T-helper 22 cell (primary cell): ENCODE results near the gene CYB561A3.

Source experiments
- DNase-seq: peaks from one replicate; pipeline ENCODE4 v3.0.0-alpha.2; 2020; ENCODE audit warnings: low read depth

CYB561A3 gene

GRCh38 chr11:61325649-61326414 lies 35.9 kb downstream of the CYB561A3 start:
- DNase-seq, result no peak

- DNase-seq, result no peak
Observed at GRCh38 chr11:61315260-61315659, 46.4 kb downstream of the CYB561A3 start.

- no peak for DNase-seq
Observed at GRCh38 chr11:61310749-61311148, 50.9 kb downstream of the CYB561A3 start.

- no peak for DNase-seq
Observed at GRCh38 chr11:61309739-61310138, 51.9 kb downstream of the CYB561A3 start.

GRCh38 chr11:61309141-61309540 lies 52.5 kb downstream of the CYB561A3 start:
- no peak for DNase-seq

- DNase-seq, result no peak
Observed at GRCh38 chr11:61307354-61307753, 54.3 kb downstream of the CYB561A3 start.

GRCh38 chr11:61306221-61306620 lies 55.5 kb downstream of the CYB561A3 start:
- DNase-seq, result no peak

- no peak for DNase-seq
Observed at GRCh38 chr11:61305417-61305816, 56.3 kb downstream of the CYB561A3 start.

- no peak for DNase-seq
Observed at GRCh38 chr11:61303725-61304124, 58.0 kb downstream of the CYB561A3 start.

GRCh38 chr11:61302550-61302949 lies 59.1 kb downstream of the CYB561A3 start:
- DNase-seq, result no peak
